Astrocyte (in vitro differentiated cells and primary cell): ENCODE results near the gene HNRNPUL1. TPM values are rescaled to one million over a fixed set of nuclear protein-coding genes. Genes with fewer than 3 reads are reported as not detected.

Source experiments
- DNase-seq: peaks from one replicate; pipeline ENCODE4 v3.0.0-alpha.2; 2010; ENCODE audit warnings: low read depth
- FAIRE-seq: peaks from 2 replicates; lab custom pipeline; 2011; peaks lifted over from hg19 to GRCh38; lab: Jason Lieb, UNC
- H2AFZ ChIP-seq: 2 replicates; pipeline ENCODE4 v1.6.0; 2012; ENCODE audit warnings: low read depth, low read length, inconsistent platforms
- H3K27ac ChIP-seq: 2 replicates; pipeline ENCODE4 v1.5.1; 2011; ENCODE audit warnings: low read depth, low read length, inconsistent platforms
- H3K27me3 ChIP-seq: 2 replicates; pipeline ENCODE4 v1.6.0; 2011; ENCODE audit warnings: low read length, inconsistent platforms; ENCODE audit not compliant: insufficient read depth
- H3K36me3 ChIP-seq: 2 replicates; pipeline ENCODE4 v1.5.1; 2011; ENCODE audit warnings: low read length, inconsistent platforms; ENCODE audit not compliant: insufficient read depth
- H3K4me1 ChIP-seq: 2 replicates; pipeline ENCODE4 v1.5.1; 2011; ENCODE audit warnings: low read length, inconsistent platforms; ENCODE audit not compliant: insufficient read depth
- H3K4me2 ChIP-seq: 2 replicates; pipeline ENCODE4 v1.6.0; 2012; ENCODE audit warnings: low read length, inconsistent platforms
- H3K4me3 ChIP-seq: 2 replicates; pipeline ENCODE4 v1.5.1; 2011; ENCODE audit warnings: low read depth, mild to moderate bottlenecking, low read length, inconsistent platforms; ENCODE audit not compliant: insufficient read depth
- H3K79me2 ChIP-seq: 2 replicates; pipeline ENCODE4 v1.6.0; 2012; ENCODE audit warnings: mild to moderate bottlenecking, low read length, inconsistent platforms; ENCODE audit not compliant: insufficient read depth
- H3K9ac ChIP-seq: 2 replicates; pipeline ENCODE4 v1.6.0; 2012; ENCODE audit warnings: mild to moderate bottlenecking, low read length, inconsistent platforms
- H3K9me3 ChIP-seq: 2 replicates; pipeline ENCODE4 v1.5.1; 2012; ENCODE audit warnings: low read depth, mild to moderate bottlenecking, low read length, inconsistent platforms; ENCODE audit not compliant: insufficient read depth
- H4K20me1 ChIP-seq: 2 replicates; pipeline ENCODE4 v1.6.0; 2012; ENCODE audit warnings: low read length, inconsistent platforms; ENCODE audit not compliant: insufficient read depth
- H3K27ac Mint-ChIP-seq: one replicate; pipeline ENCODE4 v1.8.0; 2021; ENCODE audit warnings: mild to moderate bottlenecking, mixed read lengths; ENCODE audit not compliant: unreplicated experiment
- H3K27me3 Mint-ChIP-seq: one replicate; pipeline ENCODE4 v1.8.0; 2021; ENCODE audit warnings: low read depth, mixed read lengths; ENCODE audit not compliant: unreplicated experiment
- H3K36me3 Mint-ChIP-seq: one replicate; pipeline ENCODE4 v1.8.0; 2021; ENCODE audit warnings: low read depth, mixed read lengths; ENCODE audit not compliant: unreplicated experiment
- H3K4me1 Mint-ChIP-seq: one replicate; pipeline ENCODE4 v1.8.0; 2021; ENCODE audit warnings: low read depth, mixed read lengths; ENCODE audit not compliant: unreplicated experiment
- H3K4me3 Mint-ChIP-seq: one replicate; pipeline ENCODE4 v1.8.0; 2021; ENCODE audit warnings: mild to moderate bottlenecking, moderate library complexity, mixed read lengths; ENCODE audit not compliant: unreplicated experiment
- H3K9me3 Mint-ChIP-seq: one replicate; pipeline ENCODE4 v1.8.0; 2021; ENCODE audit warnings: mild to moderate bottlenecking, mixed read lengths; ENCODE audit not compliant: unreplicated experiment
- EZH2 ChIP-seq: IDR thresholded peaks from 2 replicates; pipeline ENCODE4 v1.6.1; 2012; ENCODE audit warnings: mild to moderate bottlenecking, low read length, inconsistent platforms; ENCODE audit not compliant: insufficient read depth
- total RNA-seq: library from RNA; stranded (reverse); gene quantifications from 2 replicates; pipeline ENCODE4 v1.2.1, GENCODE V29; 2021
- TF ChIP-seq, protein P1 (sequence below): IDR thresholded peaks from 2 replicates; pipeline ENCODE4 v1.5.1; 2011; ENCODE audit warnings: low read depth, mild to moderate bottlenecking, inconsistent platforms, low read length, moderate library complexity; ENCODE audit not compliant: insufficient read depth

HNRNPUL1 gene
- total RNA-seq, 1 donor from 2014 or later = 174 TPM

DNA sequence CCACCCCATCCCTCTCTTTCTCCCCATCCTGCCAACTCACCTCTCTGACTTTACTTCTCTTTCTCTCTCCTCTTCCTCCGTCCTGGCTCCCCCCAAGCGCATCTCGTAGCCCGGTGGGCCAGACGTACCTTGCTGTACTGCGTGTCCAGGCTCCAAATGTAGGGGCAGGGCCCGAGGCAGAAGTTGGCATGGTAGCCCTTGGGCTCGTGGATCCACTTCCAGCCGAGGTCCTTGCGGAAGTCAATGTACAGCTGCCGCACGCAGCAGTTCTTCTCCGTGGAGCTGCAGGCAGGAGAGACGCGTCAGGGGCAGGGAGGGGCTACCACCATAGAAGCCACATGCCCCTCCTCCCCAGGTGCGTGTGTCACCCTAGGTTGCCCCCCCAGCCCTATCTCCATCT is 67.8 kb downstream of the HNRNPUL1 start:
- Histone ChIP-seq H3K4me3 (no peak overlapping the region), H3K4me2 (no peak overlapping the region), H2AFZ (no peak overlapping the region), H3K9ac (no peak overlapping the region), H3K27me3 (no peaks in the 10 kb centered on the region), H3K9me3 (no peaks in the 10 kb centered on the region), H3K4me1 (peaks cover 20% of the 10 kb centered on the region), H3K36me3 (peaks cover 22% of the 10 kb centered on the region), H3K27ac (no peak overlapping the region), H3K79me2 (peaks cover 13% of the 10 kb centered on the region), H4K20me1 (peaks cover 39% of the 10 kb centered on the region)
- FAIRE-seq (no peak), DNase-seq (no peak)
- H3K36me3 Mint-ChIP-seq = peaks cover 26% of the 10 kb centered on the region
- H3K27ac Mint-ChIP-seq = no peak overlapping the region
- H3K4me1 Mint-ChIP-seq = peaks cover 13% of the 10 kb centered on the region
- no peaks in the 10 kb centered on the region for H3K9me3 Mint-ChIP-seq
- TF ChIP-seq, protein P1, sequence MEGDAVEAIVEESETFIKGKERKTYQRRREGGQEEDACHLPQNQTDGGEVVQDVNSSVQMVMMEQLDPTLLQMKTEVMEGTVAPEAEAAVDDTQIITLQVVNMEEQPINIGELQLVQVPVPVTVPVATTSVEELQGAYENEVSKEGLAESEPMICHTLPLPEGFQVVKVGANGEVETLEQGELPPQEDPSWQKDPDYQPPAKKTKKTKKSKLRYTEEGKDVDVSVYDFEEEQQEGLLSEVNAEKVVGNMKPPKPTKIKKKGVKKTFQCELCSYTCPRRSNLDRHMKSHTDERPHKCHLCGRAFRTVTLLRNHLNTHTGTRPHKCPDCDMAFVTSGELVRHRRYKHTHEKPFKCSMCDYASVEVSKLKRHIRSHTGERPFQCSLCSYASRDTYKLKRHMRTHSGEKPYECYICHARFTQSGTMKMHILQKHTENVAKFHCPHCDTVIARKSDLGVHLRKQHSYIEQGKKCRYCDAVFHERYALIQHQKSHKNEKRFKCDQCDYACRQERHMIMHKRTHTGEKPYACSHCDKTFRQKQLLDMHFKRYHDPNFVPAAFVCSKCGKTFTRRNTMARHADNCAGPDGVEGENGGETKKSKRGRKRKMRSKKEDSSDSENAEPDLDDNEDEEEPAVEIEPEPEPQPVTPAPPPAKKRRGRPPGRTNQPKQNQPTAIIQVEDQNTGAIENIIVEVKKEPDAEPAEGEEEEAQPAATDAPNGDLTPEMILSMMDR = no peak
- TF ChIP-seq EZH2 = no peak
- no peaks in the 10 kb centered on the region for H3K27me3 Mint-ChIP-seq
- no peak overlapping the region for H3K4me3 Mint-ChIP-seq

DNA sequence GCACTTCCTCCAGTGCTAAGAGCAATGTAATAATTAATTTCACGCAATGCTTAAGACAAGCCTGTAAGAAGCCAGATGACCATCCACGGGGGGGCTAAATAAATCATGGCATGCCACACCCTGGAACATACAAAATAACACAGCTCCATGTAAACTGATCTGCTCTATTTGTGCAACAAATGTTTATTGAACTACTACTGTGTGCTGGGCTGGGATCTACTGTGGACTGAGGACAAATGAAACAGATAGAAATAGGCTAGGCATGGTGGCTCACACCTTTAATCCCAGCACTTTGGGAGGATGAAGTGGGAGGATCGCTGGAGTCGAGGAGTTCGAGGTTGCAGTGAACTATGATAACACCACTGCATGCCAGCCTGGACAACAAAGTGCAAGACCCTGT is 68.3 kb downstream of the HNRNPUL1 start:
- H3K9me3 ChIP-seq = no peaks in the 10 kb centered on the region
- H4K20me1 ChIP-seq = peaks cover 42% of the 10 kb centered on the region
- Mint-ChIP-seq H3K36me3 (peaks cover 26% of the 10 kb centered on the region), H3K27ac (no peak overlapping the region), H3K27me3 (no peaks in the 10 kb centered on the region), H3K4me1 (peaks cover 11% of the 10 kb centered on the region), H3K4me3 (no peak overlapping the region), H3K9me3 (no peaks in the 10 kb centered on the region)
- H3K36me3 ChIP-seq = peaks cover 22% of the 10 kb centered on the region
- peaks cover 10% of the 10 kb centered on the region for H3K79me2 ChIP-seq
- H2AFZ ChIP-seq = no peak overlapping the region
- DNase-seq = no peak
- no peak overlapping the region for H3K27ac ChIP-seq
- H3K27me3 ChIP-seq = no peaks in the 10 kb centered on the region
- no peak for FAIRE-seq
- H3K4me2 ChIP-seq = no peak overlapping the region
- H3K9ac ChIP-seq = no peak overlapping the region
- H3K4me1 ChIP-seq = peaks cover 16% of the 10 kb centered on the region
- TF ChIP-seq EZH2 = no peak
- TF ChIP-seq, protein P1 = no peak
- H3K4me3 ChIP-seq = no peak overlapping the region

DNA sequence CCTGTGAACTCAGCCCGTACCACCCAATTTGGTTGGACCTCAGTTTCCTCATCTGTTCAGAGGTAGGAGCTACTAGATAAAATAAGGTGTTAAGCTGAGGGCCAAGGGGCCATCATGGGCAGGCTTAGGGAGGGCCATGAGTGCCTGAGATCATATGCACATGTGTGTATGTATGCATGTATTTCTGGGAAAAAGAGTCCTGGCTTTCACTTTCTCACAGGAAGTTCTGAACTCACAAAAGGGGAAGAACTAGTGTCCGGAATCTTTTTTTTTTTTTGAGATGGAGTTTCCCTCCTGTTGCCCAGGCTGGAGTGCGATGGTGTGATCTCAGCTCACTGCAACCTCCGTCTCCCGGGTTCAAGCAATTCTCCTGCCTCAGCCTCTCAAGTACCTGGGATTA is 70.6 kb downstream of the HNRNPUL1 start:
- no peak overlapping the region for H3K27ac Mint-ChIP-seq
- Histone ChIP-seq H3K79me2 (peaks cover 16% of the 10 kb centered on the region), H3K27me3 (no peaks in the 10 kb centered on the region), H2AFZ (no peak overlapping the region), H3K36me3 (peaks cover 24% of the 10 kb centered on the region), H3K4me3 (no peak overlapping the region), H3K4me2 (no peak overlapping the region), H3K9ac (no peak overlapping the region), H3K4me1 (no peaks in the 10 kb centered on the region), H3K27ac (no peak overlapping the region), H3K9me3 (no peaks in the 10 kb centered on the region), H4K20me1 (peaks cover 59% of the 10 kb centered on the region)
- no peak overlapping the region for H3K4me3 Mint-ChIP-seq
- H3K9me3 Mint-ChIP-seq = no peaks in the 10 kb centered on the region
- peaks cover 2% of the 10 kb centered on the region for H3K4me1 Mint-ChIP-seq
- H3K36me3 Mint-ChIP-seq = peaks cover 19% of the 10 kb centered on the region
- H3K27me3 Mint-ChIP-seq = no peaks in the 10 kb centered on the region
- DNase-seq (no peak), FAIRE-seq (no peak)
- no peak for TF ChIP-seq EZH2
- TF ChIP-seq, protein P1 = no peak
